ENCODE data around the gene FAF1.
A peak's percentile ranks its signal among the peaks of the same experiment; 100 is the strongest.
"Not testable (repeated sequence)": the region's sequence is repeated elsewhere in the genome, so short reads cannot be mapped to it uniquely, and the experiment has no call there.

The FAF1 gene

DNA sequence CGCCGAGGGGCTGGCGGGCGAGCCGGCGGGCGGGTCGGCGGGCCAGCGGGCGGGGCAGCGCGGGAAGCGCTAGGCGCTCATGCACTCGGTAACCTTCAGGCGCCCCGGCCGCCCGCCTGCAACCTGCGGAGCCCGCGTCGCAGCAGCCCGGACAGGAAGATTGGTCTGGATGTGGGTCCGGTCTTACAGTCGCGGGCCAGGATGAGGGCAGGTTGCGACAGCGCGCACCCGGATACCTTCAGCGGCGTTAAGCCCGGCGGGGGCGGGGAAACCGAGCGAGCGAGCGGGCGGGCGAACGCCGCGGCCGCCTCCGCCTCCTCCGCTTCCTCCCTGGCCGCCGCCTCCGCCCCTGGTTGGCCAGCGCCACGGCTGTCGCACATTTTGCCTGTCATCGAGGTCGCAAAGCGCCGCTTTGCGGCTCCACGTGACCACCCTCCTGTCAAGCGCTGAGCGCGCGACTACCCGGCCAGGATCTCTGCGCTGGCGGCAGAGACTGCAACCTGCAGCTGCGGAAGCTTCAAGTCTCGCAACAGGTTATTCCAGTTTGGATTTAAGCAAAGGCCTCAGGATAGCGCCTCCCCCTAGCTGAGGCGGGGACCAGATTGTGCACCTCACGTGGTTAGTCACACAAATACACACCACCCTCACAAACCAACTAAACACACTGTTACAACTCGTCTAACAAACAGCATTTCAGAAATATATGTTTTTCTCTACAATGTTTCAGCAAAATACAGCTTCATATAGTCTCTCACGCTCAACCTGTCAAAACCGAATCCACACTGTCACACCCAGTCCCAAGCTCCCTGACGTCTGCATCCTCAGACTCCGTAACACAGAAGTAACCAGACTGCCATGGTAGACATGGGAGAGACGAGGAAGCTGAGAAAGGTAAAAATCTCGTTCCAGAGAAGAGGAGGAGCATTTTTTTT, at the start of gene FAF1:
Gene FAF1, minus strand, starts transcription at position 355 of the 932 bp plus-strand sequence. CDS start 456 bp downstream, outside the sequence.
- peak; percentile 95 for DNase-seq (ENCODE audit: low read depth)

DNA sequence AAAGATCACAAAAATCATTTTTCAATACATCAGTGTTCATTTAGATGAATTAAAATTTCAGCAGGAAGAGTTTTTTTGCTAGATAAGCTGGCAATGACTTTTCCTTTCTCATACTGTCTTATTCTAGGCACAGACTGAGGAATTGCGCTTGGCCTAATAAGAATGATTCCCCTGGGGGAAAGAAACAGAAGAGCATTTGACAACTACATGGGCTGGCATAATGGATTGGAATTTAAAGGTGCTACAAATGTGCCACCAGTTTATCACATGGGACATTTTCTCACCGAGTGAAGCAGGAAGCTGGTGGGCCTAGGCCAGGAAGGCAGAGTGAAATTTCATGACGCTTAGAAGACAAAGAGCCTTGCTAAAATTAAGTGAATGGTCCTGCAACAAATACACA, 49.3 kb upstream of the FAF1 start:
- no peak for DNase-seq (ENCODE audit: low read depth)

DNA sequence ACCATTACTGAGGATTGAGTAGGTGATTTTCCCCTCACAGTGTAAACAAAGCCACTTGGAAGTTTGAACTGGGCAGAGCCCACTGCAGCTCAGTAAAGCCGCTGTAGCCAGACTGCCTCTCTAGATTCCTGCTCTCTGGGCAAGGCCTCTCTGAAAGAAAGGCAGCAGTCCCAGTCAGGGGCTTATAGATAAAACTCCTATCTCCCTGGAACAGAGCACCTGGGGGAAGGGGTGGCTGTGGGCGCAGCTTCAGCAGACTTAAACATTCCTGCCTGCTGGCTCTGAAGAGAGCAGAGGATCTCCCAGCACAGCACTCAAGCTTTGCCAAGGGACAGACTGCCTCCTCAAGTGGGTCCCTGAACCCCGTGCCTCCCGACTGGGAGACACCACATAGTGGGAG, 45.5 kb upstream of the FAF1 start:
- DNase-seq (ENCODE audit: low read depth): not testable (repeated sequence)

DNA sequence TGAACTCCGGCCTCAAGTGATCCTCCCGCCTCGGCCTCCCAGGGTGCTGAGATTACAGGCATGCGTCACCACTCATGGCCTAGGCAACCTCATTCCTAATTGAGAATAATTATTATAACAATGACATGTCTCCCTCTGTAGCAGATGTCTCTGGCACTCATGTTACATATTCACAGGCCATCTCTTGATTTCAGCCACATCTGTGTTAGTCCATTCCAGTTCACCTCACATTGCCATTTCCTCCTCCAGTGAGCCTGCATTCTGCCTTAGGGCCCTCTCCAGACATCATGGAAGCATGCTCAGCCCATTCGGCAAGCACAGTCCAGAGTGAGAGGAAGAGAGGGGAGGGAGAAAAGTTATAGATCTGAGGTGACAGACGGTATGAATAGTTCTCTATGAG, 42.4 kb upstream of the FAF1 start:
- DNase-seq (ENCODE audit: low read depth): no peak

DNA sequence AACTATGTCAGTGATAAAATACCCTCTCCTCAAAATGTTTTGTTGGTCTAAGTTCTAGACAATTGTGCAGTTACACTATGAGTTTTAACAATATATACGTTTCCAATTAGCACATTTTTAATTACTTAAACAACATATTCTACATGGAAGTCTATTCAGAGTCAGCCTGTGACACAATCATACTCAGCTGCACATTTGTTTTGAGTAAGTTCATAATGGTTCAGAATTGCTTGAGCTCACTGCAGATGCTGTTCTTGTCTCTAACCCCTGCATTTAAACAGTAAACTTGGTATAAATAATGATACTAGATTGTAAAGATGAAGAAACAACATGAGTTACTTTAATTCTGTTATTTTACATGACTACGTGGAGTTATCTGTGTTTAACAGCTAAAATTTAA, 40.6 kb upstream of the FAF1 start:
- no peak for DNase-seq (ENCODE audit: low read depth)

DNA sequence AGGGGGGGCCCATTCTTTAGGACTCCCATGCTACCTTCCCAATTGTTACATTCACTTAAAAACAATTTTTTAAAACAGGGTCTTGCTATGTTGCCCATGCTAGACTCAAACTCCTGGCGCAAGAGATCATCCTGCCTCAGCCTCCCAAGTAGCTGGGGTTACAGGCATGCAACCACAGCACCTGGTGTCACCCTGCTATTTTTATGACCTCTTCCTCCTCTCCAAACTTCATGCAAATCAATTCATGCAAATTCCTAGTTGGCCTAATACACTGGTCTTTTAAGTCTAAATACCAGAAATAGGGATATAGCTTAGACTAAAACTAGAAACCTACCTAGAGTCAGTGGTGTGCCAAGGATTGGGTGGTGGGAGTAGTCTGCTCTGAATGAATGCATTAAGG, 40.1 kb upstream of the FAF1 start:
- no peak for DNase-seq (ENCODE audit: low read depth)

DNA sequence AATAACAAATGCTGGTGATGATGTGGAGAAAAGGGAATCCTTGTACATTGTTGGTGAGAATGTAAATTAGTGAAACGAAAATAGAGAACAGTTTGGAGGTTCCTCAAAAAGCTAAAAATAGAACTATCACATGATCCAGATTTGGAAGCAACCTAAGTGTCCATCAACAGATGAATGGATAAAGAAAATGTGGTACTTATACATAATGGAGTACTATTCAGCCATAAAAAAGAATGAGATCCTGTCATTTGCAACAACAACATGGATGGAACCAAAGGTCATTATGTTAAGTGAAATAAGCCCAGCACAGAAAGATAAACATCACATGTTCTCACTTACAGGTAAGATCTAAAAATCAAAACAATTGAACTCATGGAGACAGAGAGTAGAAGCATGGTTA, 39.3 kb upstream of the FAF1 start:
- not testable (repeated sequence) for DNase-seq (ENCODE audit: low read depth)

DNA sequence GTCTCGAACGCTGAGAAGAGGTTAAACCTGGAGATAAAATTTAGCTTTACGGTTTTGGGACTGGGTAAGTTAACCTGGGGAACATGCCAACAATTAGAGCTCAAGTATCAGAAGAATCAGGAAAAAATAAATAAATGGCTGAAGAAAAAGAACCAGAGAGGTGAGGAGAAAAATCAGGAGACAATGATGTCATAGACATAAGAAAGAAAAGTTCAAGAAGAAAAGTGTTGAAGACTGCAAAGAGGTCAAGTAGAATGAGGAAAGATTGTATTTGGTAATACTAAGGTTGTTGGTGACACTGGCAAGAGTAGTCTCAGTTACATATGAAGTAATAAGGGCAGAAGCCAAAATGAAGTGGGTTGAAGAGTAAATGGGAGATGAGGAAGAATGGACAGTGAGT, 36.0 kb upstream of the FAF1 start:
- no peak for DNase-seq (ENCODE audit: low read depth)

DNA sequence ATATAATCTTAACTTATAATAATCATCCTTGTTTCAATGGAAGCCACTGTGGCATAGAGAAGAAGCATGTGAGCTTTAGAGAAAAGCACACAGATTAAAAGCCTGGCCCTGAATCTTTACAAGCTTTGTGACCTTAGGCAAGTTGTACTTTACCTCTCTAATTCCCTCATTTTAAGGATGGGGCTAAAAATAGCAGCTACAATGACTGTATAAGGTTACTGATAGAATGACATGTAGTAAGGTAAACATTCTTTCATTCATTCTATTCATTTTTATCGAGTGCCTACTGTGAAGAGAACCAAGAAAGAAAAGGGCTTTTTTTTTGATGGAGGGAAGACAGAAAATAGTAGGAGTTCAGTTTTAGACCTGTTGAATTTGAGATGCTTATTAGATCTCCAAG, 35.6 kb upstream of the FAF1 start:
- no peak for DNase-seq (ENCODE audit: low read depth)

DNA sequence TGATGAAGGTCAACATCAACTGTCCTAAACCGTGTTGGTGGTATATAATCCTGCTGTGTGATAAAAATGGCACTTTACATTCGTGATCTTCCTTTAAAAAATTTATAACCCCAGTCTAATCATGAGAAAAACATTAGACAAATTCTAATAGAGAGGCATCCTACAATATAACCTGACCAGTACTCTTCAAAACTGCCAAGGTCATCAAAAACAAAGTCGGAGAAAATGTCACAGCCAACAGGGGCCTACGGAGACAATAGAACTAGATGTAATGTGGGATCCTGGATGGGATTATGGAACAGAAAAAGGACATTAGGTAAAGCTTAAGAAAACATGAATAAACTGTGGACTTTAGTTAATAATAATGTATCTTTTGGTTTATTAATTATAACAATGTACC, 34.9 kb upstream of the FAF1 start:
- no peak for DNase-seq (ENCODE audit: low read depth)

DNA sequence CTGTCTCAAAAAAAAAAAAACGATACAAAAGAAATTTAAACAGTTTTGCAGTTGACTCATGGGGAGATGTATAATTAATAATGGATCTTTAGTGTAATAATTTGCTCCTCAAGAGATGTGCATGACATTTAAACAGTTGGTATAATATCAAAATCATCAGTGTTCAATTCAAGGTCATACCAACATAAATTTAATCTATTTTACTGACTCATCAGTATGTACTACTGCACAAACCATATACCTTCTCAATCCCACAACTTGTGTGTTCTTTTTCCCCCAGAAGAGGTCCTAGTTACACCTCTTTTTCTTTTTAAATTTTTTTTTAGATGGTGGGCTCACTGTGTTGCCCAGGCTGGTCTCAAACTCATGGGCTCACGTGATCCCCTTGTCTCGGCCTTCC, 33.6 kb upstream of the FAF1 start:
- no peak for DNase-seq (ENCODE audit: low read depth)

DNA sequence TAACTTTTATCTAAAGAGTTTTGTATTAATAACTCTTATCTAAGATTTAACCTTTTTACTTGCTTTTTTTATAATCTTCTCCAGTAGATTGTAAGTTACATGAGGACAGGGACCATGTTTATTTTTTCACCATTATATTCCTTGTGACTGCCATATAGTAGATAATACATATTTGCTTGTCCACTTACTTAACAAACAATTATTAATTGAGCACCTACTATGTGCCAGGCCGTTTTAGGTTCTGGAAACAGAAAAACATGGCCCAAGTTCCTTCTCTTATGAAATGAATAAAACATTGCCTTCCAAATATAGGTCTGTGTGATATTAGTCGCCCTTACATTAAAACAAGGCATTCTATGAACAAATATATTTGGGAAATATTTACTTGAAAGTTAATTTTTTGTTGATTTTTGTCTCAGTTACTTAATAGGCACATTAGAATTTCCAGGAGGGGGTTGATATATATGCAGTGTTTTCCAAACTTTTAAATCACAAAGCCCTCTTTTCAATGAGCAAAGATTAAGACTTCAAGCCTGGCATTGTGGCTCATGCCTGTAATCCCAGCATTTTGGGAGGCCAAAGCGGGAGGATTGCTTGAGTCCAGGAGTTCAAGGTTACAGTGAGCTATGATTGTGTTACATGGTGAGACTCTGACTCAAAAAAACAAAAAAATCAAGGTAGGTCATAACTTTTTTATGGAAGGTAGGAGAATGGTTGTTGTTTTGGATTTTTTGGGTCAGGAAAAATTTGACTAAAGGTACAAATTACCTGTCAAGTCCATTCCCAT, 32.7 kb upstream of the FAF1 start:
- no peak for DNase-seq (ENCODE audit: low read depth)

DNA sequence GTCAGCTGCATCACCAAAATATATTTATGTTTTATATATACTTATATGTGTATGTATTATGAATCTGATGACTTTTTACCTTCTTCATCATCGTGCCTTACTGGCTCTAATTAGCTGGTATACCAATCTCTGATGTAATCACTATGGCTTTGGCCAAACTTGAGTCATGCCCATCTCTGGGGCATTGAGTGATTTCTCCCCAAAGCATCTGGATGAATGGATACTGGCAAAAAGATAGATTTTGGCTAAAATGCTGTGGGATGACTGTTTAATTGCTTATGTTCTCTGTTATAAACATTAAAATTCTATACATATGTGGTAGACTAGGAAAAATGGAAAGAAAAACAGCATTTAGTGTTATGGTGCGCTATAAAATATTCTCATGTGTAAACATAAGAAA, 29.6 kb upstream of the FAF1 start:
- peak; percentile 42 for DNase-seq (ENCODE audit: low read depth)

DNA sequence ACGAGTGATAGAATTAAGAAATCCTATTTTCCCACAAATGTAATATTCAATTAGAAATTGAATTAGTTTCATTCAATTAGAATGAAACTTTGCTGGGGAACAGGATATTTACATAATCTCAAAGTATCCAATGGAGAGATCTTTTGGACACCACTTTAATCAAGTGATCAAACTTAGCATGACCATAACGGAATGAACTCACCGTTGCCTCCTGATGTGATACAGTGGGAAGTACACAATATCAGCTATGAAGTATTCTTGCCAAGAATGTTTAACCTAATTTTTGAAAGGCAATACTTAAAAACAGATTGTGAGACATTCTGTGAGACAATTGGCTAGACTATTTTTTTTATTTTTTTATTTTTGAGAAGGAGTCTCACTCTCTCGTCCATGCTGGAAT, 26.6 kb upstream of the FAF1 start:
- no peak for DNase-seq (ENCODE audit: low read depth)

DNA sequence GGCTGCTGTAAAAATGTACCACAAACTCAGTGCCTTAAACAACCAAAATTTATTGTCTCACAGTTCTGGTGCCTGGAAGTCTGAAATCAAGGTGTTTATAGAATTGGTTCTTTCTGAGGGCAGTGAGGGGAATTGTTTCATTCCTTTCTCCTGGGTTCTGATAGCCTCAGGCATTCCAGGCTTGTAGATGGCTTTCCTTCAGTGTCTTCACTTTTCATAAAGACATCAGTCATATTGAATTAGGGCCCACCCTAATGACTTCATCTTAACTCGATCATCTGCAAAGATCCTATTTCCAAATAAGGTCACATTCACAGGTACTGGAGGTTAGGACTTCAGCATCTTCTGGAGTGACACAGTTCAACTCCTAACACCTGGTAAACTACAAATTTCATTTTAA, 25.0 kb upstream of the FAF1 start:
- no peak for DNase-seq (ENCODE audit: low read depth)

DNA sequence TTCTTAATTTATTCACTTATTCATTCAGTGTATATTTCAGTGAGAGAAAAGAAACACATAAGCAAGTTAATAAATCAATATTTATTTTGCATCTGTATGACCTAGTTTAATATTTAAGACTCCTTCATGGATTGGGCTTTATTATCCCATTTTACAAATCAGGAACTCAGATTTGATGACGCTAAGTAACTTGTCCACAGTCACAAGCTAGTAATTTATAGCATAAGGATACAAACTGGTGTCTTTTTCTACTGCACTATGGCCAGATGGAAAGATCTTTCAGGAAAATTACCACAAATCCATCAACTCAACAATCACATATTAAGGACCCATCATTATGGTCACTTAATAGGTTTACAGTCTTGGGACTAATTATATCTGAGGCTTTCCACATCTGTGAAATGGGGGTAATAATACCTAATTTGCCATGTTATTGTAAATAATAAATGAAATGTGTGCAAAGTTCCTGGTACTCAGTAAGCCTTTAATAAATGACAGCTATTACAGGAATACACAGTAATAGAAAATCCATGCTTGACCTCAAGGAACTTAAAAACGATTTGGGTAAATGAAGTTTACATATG, 23.2 kb upstream of the FAF1 start:
- no peak for DNase-seq (ENCODE audit: low read depth)

DNA sequence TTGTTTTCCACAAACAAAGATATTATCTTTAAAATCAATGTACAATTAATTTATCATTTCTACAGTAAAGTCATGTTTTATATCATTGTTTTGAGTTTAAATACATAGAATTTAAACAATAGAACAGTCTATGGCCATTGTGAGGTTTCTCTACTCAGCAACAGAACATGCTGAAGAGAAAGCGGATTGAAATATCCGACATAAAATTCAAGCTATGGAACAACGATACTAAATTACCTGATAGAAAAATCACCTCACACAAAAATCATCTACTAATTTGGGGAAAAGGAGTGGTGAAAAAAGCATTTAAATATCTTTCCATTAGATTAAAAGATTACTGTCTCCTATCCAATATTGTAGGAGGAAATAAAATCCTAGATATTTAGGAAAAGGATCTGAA, 22.5 kb upstream of the FAF1 start:
- no peak for DNase-seq (ENCODE audit: low read depth)

DNA sequence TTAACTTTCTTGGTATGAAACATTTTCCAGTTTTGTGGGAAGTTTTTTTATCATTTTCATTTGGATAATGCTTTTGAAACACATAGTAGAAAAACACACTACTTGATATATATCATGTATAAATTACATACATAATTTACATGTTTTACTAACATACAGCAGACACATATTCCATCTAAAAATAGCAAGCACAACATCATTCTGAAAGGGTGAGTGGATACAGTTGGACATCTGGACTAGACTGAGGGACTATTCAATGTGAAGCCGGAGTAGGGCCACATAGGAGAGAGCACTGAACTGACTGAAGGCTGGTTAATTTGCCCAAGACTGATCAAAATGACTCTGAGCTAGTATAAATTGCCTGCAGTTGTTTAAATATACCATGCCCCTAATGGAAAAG, 21.7 kb upstream of the FAF1 start:
- peak; percentile 46 for DNase-seq (ENCODE audit: low read depth)

DNA sequence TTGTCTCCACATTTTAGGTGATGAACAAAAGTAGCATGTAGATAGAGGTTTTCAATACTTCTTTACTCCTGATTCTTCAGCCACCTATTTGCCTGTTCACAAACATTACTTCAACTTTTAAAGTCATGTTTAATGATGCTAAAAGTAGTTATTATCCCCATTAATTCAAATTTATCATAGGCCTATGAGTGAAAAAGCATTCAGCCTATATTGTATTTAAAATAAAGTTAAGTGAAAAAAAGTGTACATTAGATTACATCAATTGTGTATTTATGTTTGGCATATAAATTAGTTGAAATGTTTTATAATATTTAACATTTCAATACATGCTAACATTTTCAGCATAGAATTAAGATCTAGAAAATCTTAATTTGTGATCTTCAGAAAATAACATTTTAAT, 20.4 kb upstream of the FAF1 start:
- DNase-seq (ENCODE audit: low read depth): no peak

DNA sequence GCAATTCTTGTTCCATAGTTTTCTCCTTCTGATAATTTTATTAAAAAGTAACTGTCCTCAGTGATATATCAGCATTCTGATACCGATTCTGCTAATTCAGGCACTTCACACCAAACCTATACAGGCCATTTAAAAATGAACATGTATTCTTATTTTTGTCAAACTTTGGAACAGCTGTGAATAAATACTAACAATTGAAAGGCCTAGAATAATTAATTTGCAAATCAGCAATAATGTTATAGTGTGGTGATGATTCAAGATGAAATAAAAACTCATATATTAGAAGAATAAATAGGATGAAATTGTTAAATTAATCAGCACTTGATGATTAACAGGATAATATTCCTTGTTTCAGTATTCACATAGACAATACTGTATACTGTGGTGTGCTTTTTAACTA, 19.9 kb upstream of the FAF1 start:
- DNase-seq (ENCODE audit: low read depth): no peak

DNA sequence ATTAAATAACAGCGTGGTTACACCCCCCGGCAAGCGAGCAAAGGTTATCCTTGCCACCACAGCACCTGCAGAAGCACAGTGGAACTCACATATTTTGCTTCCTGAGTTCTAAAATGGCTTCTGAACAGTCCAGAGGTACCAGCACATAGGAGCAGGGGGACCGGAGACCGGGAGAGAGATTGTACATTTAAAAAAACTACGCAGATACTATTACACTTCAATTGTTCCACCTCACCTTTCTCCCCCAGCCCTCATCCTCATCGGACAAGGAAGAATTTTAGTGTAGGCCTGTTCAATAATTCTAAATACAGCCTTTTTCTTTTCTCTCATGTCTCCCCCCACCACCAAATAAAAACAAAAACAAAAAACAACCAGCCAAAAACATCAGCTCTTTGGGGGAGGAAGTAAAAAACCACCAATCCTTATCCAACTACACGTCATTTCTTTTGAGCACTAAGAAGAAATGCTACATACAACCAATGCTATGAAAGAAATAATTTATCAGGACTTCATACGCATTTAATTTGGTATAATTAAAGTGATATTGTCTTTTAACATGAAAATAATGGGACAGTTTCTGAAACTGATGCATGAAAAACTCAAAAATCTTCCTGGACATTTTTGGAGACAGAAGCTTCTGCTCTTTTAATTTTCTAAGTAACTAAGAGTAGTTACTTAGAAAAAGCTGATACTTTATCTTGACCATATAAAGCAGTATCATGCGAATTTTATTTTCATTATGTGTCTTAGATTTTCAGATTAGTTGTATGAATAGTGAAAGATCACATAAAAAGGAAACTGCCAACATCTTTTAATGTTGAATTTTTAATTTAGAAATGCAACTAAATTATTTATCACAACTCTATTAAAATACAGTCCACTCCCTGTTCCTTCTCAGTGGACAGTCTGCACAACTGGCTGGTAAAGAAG, 19.1 kb upstream of the FAF1 start:
- DNase-seq (ENCODE audit: low read depth): peak; percentile 50

Data from EH (cell line).